ENCODE measurements around the gene RPS6KL1.

The RPS6KL1 gene

GRCh38 chr14:74888164-74889158, 34.6 kb downstream of the RPS6KL1 start:
- DNase-seq (ENCODE audit: low read depth) = no peak
- no peak for TF ChIP-seq CTCF (conservative IDR thresholded peaks at IDR 0.05; ENCODE audit: low read depth, low read length)

GRCh38 chr14:74886001-74886400, 37.1 kb downstream of the RPS6KL1 start:
- no peak overlapping the region for H3K4me3 ChIP-seq (ENCODE audit: low read depth, low read length)
- no peak for TF ChIP-seq CTCF (conservative IDR thresholded peaks at IDR 0.05; ENCODE audit: low read depth, low read length)
- peak; percentile 98 for DNase-seq (ENCODE audit: low read depth)

More at GRCh38 chr14:74888164-74889158, 34.6 kb downstream of the RPS6KL1 start:
- no peak overlapping the region for H3K4me3 ChIP-seq (ENCODE audit: low read depth, low read length)

- no peak for TF ChIP-seq CTCF (conservative IDR thresholded peaks at IDR 0.05; ENCODE audit: low read depth, low read length)
- peak; percentile 75 for DNase-seq (ENCODE audit: low read depth)
- peak overlapping the region; percentile 93 for H3K4me3 ChIP-seq (ENCODE audit: low read depth, low read length)
Observed at GRCh38 chr14:74882103-74882920, 40.7 kb downstream of the RPS6KL1 start.

DNA sequence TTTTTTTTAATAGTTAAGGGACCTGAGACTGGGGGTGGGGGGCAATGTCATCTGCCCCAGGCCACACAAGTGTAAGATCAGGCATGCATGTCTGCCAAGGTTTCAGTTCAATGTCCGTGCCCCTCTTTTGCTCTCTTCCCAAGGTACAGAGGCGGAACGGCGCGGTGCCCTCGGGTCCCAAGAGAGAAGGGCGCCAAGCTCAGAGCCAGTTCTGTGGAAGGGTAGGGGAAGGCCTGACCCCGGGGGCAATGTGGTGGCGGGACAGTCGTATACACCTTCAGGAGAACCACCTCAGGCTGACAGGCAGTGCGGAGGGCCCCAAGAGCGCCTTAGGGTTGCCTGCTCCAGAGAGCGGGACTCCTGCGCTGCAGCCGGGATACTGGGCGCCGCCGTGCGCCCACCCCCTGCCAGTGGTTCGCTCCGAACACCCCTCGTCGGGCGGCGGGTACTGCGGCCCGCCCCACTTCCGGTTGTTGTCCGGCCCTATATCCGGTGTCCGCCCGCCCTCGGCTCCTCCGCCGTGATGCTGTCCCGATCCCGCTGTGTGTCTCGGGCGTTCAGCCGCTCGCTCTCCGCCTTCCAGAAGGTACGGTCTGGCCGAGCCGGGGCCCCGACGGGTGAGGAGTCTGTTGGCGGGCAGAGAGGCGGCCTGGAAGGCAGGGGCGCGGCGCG, 41.5 kb downstream of the RPS6KL1 start, which contains the start of gene DLST:
TSS of gene DLST (plus strand) at position 486 of the 672 bp plus-strand sequence. CDS start at position 524, 38 bp downstream.
- DNase-seq (ENCODE audit: low read depth) = peak; percentile 92
- no peak for TF ChIP-seq CTCF (conservative IDR thresholded peaks at IDR 0.05; ENCODE audit: low read depth, low read length)
- H3K4me3 ChIP-seq (ENCODE audit: low read depth, low read length) = peak within 1 kb of the TSS; percentile 93

DNA sequence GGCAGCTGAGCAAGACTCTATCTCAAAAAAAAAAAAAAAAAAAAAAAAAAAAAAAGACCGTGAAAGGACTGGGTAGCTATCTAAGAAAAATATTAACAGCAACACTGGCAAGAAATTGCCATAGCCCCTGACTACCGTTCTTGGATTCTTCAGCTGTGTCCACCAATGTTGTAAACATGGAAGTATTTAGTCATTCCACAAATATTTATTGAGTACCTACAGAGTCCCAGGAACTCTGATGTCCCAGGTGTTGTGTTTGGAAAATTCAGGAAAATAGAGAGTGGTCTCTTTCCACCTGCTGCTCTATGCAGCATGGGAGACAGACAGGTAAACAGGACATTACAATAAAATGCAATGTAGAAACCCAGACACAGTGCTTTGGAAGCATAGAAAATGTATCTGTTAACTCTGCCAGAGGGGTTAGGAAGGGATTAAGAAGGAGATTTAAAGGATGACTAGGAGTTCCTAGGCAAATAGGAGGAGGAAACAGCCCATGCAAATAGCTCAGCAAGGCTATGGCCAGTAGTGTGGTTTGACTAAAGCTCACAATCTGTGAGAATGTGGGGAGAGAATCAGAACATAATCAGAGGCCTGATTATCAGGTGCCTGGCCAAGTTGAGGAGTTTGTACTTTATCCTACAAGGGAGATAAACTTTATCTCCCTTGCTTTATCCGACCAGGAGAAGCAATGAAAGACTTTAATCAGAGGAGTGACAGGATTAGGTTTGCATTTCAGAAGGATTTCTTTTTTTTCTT, 43.5 kb downstream of the RPS6KL1 start:
- TF ChIP-seq CTCF (conservative IDR thresholded peaks at IDR 0.05; ENCODE audit: low read depth, low read length) = no peak
- no peak overlapping the region for H3K4me3 ChIP-seq (ENCODE audit: low read depth, low read length)
- no peak for DNase-seq (ENCODE audit: low read depth)
